GM21737 (cell line): Measurements from ENCODE around the gene C2orf72.
"Not testable (repeated sequence)": the region's sequence is repeated elsewhere in the genome, so short reads cannot be mapped to it uniquely, and the experiment has no call there.

Source experiments
- ATAC-seq: cut with Tn5 transposase; IDR thresholded peaks from one replicate; pipeline ENCODE4 v1.9.1; 2021; ENCODE audit warnings: mild to moderate bottlenecking, moderate library complexity; ENCODE audit not compliant: unreplicated experiment

Gene C2orf72

DNA sequence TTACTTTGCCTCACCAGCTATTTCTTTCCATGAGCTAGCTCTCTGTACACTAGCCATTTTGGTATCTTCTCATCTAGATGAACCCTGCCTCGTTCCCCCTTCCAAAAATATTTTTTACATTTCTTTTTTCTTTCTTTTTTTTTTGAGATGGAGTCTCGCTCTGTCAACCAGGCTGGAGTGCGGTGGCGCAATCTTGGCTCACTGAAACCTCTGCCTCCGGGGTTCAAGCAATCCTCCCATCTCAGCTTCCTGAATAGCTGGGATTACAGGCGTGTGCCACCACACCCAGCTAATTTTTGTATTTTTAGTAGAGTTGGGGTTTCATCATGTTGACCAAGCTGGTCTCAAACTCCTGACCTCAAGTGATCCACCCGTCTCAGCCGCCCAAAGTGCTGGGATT lies 30.2 kb downstream of the C2orf72 start:
- not testable (repeated sequence) for ATAC-seq

DNA sequence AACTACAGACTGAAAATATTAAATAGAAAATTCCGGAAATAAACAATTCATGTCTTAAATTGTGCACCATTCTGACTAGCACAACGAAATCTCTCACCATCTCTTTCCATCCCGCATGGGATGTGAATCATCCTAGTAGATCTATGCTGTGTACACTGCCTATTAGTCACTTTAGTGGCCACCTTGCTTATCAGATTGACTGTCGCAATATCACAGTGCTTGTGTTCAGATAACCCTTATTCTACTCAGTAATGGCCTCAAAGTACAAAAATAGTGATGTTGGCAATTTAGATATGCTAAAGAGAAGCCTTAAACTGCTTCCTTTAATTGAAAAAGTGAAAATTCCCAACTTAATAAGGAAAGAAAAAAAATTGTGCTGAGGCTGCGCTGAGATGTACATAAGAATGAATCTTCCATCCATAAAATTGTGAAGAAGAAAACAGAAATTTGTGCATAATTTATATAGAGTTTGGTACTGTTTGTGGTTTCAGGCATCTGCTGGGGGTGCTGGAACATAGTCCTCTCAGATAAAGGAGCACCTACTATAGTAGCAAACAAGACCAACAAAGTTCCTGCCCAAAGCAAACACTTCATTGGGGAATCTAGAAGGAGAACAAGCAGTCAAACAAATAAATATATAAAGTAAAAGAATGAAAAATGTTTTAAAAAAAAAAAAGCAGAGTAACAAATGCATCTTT lies 31.4 kb downstream of the C2orf72 start:
- ATAC-seq, result no peak

DNA sequence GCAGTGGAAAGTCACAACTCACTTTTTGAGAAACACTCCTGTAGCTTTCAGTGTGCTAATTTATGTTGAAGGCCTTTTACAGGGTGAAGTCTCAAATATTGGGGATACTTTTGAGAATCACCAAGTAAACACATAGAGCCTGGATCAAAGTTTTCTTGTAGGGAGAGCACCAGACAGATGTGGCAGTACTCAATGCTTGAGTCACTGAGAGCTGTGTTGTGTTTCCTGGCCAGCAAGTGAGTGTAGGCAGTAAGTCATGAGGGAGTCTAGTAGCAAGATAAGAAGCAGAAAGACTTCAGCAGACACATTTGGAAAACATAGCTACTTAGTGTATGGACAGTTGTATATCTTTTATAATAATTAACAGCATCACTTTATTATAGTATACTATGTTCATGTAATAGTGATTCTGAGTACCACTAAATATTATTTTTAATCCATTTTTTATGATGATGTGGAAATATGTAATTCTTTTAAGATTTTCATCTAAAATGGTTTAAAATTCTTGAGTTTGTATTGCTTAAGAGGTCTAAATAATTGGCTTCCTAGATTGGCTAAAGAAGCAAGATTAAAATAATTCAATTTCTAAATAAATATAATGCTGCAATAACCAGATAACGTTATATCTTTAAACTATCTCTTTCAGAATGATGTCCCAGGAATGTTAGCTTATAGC lies 32.2 kb downstream of the C2orf72 start:
- no peak for ATAC-seq

DNA sequence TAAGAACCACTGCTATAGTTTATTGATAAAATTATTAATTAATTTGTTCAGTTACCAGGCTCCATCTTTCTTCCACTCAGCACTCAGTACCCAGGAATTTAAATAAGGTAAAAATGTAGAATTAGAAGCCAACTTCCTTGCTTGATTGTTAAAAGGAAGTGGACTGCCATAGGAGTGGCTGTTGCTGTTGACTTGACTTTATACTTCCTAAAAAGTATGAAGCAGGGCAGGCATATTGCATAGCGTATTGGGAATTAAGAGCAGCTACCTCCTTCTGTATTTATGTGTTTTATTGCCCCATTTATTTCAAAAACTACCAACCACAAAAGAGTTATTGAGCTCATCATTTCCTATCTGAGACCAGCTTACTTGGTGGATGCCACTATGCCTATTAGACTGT lies 47.2 kb downstream of the C2orf72 start:
- no peak for ATAC-seq

DNA sequence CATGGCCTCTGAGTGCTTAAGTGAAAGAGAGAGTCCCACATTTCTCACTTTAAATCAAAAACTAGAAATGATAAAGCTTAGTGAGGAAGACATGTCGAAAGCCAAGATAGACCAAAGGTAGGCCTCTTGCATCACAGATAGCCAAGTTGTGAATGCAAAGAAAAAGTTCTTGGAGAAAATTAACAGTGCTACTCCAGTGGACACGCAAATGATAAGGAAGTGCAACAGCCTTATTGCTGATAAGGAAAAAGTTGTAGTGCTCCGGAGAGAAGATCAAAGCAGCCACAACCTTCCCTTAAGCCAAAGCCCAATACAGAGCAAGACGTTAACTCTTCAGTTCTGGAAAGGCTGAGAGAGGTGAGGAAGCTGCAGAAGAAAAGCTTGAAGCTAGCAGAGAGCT lies 51.4 kb downstream of the C2orf72 start:
- no peak for ATAC-seq

DNA sequence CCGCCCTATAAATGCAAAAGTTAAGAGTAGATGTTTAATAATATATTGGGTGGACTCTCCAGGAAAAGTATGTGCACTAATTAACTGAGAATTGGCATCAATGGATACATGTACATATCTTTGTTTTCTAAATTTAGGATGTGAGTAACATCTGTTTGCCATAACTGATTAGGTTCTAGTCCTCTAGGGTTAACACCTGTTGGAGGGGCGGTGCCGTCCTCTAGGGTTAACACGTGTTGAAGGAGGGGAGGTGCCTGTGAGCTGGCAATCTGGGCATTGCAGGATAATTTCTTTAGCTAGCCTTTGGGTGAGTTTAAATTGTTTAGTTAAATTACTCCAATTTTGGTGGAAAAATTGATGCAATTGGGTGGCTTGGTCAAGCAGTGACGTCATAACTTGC lies 56.6 kb downstream of the C2orf72 start:
- no peak for ATAC-seq

DNA sequence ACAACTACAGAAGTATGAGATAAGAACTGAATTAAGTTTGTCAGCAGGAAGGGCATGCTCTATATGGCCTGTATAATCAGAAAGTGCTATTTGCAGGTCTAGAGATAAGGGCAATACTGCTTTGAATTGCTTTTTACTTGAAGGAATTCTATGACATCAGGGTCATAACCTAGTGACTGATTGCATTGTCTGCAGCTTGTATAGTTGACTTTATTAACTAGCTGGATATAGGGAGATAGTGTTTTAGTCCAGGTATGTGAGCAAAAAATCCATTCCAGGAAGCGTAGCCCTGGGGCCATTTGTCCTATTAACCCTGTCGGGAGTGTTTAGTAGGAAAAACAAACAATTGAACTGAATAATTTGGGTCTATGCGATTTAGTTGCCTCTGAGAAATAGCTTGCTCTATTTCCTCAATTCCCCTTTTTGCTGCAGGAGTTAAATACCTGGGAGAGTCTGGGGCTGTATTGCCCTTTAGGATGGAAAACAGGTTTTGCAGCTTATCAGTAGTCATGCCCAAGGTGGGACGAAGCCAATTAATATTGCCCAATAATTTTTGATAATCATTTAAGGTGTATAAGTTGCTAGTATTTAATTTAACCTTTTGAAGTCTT lies 57.5 kb downstream of the C2orf72 start:
- no peak for ATAC-seq
